HUES64 (cell line): Measurements from ENCODE around the gene ADAMTS16.
A peak's percentile ranks its signal among the peaks of the same experiment; 100 is the strongest.
"Not testable (repeated sequence)": the region's sequence is repeated elsewhere in the genome, so short reads cannot be mapped to it uniquely, and the experiment has no call there.

Experiments
- H3K27ac ChIP-seq: 2 replicates; pipeline ENCODE4 v1.7.0; 2013; ENCODE audit warnings: low read depth, low read length, inconsistent platforms
- H3K27me3 ChIP-seq: 2 replicates; pipeline ENCODE4 v1.6.1; 2013; ENCODE audit warnings: mild to moderate bottlenecking, low read length; ENCODE audit not compliant: insufficient read depth
- H3K36me3 ChIP-seq: 2 replicates; pipeline ENCODE4 v1.6.1; 2013; ENCODE audit warnings: mild to moderate bottlenecking, low read length; ENCODE audit not compliant: insufficient read depth
- H3K4me1 ChIP-seq: 2 replicates; pipeline ENCODE4 v1.6.1; 2013; ENCODE audit warnings: mild to moderate bottlenecking, low read length, moderate library complexity; ENCODE audit not compliant: insufficient read depth
- H3K4me3 ChIP-seq: 2 replicates; pipeline ENCODE4 v1.5.1; 2013; ENCODE audit warnings: mild to moderate bottlenecking, low read length, moderate library complexity
- H3K9ac ChIP-seq: 2 replicates; pipeline ENCODE4 v1.6.1; 2013; ENCODE audit warnings: mild to moderate bottlenecking, low read depth, low read length
- H3K9me3 ChIP-seq: 2 replicates; pipeline ENCODE4 v1.6.1; 2013; ENCODE audit warnings: low read depth, low read length; ENCODE audit not compliant: insufficient read depth
- WGBS: fragments of 150-250, 120-280 bp; methylation state at CpG from one replicate; pipeline ENCODE4 v1.1.7; 2013; ENCODE audit warnings: missing lambda C conversion rate; 5-methylcytosine and 5-hydroxymethylcytosine counted together

ADAMTS16 gene

DNA sequence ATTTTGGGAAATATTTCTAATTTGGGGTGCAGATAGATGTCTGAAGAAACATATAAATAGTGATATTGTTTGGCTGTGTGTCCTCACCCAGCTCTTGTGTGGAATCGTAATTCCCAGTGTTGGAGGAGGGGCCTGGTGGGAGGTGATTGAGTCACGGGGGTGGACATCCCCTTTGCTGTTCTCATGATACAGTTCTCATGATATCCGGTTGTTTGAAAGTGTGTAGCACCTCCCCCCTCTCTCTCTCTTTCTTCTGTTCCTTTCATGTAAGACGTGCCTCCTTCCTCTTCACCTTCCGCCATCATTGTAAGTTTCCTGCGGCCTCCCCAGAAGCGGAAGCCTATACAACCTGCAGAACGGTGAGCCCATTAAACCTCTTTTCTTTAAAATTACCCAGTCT, 11.4 kb upstream of the ADAMTS16 start:
- Histone ChIP-seq H3K9me3 (no peaks in the 10 kb centered on the region), H3K4me3 (no peak overlapping the region), H3K4me1 (no peaks in the 10 kb centered on the region), H3K27ac (no peak overlapping the region), H3K27me3 (no peaks in the 10 kb centered on the region), H3K9ac (no peak overlapping the region), H3K36me3 (no peaks in the 10 kb centered on the region)
- WGBS, result 92% methylated on average over 8 of the region's 8 CpGs

DNA sequence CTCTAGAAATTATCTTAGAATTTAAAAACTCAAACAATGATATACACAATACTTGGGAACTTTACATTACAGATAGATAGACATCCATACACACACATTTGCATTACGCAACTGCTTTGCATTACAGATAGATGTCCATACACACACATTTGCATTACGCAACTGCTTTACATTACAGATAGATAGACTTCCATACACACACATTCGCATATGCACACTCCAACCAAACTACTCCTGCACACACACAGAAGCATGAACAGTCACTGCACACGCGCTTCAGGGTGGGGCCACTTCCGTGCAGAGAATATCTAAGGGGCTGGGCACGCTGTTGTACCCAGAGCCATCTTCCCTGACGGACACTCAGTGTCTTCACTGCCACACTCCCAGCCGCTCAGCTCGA, 7.9 kb upstream of the ADAMTS16 start:
- Histone ChIP-seq H3K36me3 (no peaks in the 10 kb centered on the region), H3K9me3 (peaks cover 6% of the 10 kb centered on the region), H3K4me1 (0 out of 2 replicates have a peak, but pooled peaks cover 5% of the 10 kb centered on the region), H3K4me3 (no peak overlapping the region), H3K9ac (no peak overlapping the region), H3K27ac (no peak overlapping the region), H3K27me3 (no peaks in the 10 kb centered on the region)
- WGBS, result 91% methylated on average over 10 of the region's 10 CpGs

DNA sequence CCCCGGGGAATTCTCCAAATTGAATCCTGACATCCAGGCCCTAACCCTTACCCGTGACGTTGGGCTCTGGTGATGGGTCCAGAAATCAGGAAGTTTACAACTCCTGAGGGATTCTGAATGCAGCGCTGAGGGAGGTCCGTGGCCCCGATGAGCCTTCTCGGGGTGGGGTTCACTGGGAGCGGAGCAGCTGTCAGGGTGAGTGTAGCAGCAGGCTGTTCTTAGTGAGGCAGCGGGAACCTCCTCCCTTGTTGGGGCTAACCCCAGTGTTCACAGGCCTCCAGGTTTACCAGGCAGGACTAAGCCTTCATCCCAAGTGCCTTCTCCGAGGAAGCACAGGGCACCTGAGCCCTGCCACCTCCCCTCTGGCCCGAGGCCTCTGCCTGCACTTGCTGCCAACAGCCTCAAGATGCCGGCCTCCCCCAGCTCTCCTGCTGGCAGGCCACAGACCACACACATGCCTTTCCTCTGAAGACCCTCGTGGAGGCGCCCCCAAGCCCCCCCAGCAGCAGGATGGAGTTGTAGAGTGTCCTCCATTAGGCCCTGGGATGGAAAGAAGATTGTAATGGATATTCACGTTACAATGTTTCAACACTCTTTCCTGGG, 7.3 kb upstream of the ADAMTS16 start:
- Histone ChIP-seq H3K36me3 (no peaks in the 10 kb centered on the region), H3K9me3 (peaks cover 6% of the 10 kb centered on the region), H3K9ac (no peak overlapping the region), H3K4me1 (0 out of 2 replicates have a peak, but pooled peaks cover 5% of the 10 kb centered on the region), H3K27me3 (no peaks in the 10 kb centered on the region), H3K4me3 (no peak overlapping the region), H3K27ac (no peak overlapping the region)
- WGBS, result 93% methylated on average over 15 of the region's 15 CpGs

DNA sequence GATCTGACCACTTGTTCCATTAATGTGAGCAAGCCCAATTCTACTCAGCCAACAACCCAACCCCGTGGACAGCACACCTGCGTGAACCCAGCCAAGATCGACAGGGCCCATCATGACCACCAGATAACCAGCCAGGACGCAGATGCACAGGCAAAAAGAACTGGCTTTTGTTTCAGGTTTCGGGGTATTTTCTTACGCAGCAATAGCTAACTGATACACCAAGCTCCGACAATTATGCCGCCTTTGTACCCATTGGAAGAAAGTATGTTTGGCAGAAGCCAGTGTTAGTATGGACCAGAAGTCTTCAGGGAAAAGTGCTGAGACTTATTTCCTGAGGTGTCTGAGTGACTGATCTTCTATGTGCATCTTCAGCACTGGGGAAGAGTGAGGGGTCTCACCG, 6.0 kb upstream of the ADAMTS16 start:
- no peak overlapping the region for H3K27ac ChIP-seq
- peaks cover 3% of the 10 kb centered on the region for H3K27me3 ChIP-seq
- H3K9ac ChIP-seq, result no peak overlapping the region
- no peak overlapping the region for H3K4me3 ChIP-seq
- 0 out of 2 replicates have a peak, but pooled peaks cover 5% of the 10 kb centered on the region for H3K4me1 ChIP-seq
- 97% methylated on average over 8 of the region's 9 CpGs for WGBS
- no peaks in the 10 kb centered on the region for H3K36me3 ChIP-seq
- peaks cover 6% of the 10 kb centered on the region for H3K9me3 ChIP-seq

DNA sequence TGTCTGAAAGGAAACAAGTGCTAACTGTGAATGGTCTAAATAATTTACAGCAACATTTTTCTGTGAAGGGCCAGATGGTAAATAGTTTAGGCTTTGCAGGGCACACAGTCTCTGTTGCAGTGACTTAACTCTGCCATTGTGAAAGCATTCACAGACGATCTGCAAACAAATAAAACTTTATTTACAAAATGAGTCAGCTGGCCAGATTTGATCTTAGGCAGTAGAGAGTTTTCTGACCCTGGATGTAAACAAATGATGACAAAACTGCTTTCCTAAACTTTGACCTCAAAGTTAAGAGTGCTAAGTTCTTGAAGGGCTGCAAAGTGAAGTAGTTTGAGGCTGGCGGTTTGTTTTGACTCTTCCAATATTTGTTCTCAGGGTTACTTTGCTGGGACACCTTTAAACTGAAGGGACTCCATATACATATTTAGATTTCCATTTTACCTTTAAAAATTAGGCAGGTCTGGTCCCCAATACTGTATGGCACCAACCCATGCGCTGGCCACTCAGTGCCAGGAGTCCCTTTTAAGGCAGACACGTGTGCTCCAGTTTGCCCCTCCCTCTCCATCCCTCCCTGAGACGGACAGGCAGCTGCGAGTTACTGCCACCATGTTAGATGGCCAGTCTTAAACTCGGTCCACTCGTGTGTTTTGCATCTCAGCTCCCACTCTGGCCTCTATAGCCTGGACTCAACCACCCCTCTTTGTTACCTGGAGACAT, 4.0 kb upstream of the ADAMTS16 start:
- 0 out of 2 replicates have a peak, but pooled peaks cover 5% of the 10 kb centered on the region for H3K4me1 ChIP-seq
- 70% methylated on average over 8 of the region's 8 CpGs for WGBS

DNA sequence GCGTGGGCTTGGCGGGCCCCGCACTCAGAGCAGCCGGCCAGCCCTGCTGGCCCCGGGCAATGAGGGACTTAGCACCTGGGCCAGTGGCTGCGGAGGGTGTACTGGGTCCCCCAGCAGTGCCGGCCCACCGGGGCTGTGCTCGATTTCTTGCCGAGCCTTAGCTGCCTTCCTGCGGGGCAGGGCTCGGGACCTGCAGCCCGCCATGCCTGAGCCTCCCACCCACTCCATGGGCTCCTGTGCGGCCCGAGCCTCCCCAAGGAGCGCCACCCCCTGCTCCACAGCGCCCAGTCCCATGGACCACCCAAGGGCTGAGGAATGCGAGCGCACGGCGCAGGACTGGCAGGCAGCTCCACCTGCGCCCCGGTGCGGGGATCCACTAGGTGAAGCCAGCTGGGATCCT, 2.3 kb upstream of the ADAMTS16 start:
- not testable (repeated sequence) for H3K9ac ChIP-seq, H3K9me3 ChIP-seq, H3K27ac ChIP-seq, H3K36me3 ChIP-seq, H3K4me1 ChIP-seq, H3K4me3 ChIP-seq
- WGBS, result 94% methylated on average over 23 of the region's 24 CpGs
- H3K27me3 ChIP-seq, result peaks cover 26% of the 10 kb centered on the region

More for the DNA sequence above, 4.0 kb upstream of the ADAMTS16 start:
- H3K9ac ChIP-seq, result no peak overlapping the region
- no peak overlapping the region for H3K27ac ChIP-seq
- peaks cover 6% of the 10 kb centered on the region for H3K9me3 ChIP-seq
- peaks cover 21% of the 10 kb centered on the region for H3K27me3 ChIP-seq
- no peaks in the 10 kb centered on the region for H3K36me3 ChIP-seq
- H3K4me3 ChIP-seq, result no peak overlapping the region

DNA sequence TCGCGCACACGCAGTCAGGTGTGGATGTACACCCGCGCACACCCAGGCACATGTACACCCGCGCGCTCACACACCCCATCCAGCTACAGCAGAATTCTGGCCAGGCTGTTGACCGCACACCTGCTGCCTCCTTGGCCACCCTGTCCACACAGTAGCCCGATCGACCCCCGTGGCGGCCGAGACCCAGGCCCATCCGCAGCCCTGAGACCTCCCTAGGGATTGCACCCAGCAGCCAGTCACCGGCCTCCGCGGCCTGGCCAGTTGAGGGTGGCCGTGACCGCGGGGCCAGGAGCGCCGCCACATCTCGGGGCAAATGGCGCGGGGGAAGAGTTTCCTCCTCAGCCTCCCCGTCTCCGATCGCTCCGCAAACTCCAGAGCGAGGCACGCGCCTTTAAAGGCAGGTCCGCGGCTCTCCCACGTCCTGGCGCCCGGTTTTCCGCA, 774 bp upstream of the ADAMTS16 start:
- Histone ChIP-seq H3K9ac (peak overlapping the region; percentile 87), H3K36me3 (peaks cover 8% of the 10 kb centered on the region), H3K27me3 (peaks cover 26% of the 10 kb centered on the region), H3K4me3 (peak overlapping the region; percentile 69), H3K4me1 (peaks cover 9% of the 10 kb centered on the region), H3K27ac (peak overlapping the region; percentile 41; the same call in 1 of the 2 replicates), H3K9me3 (peaks cover under 1% of the 10 kb centered on the region; the same call in 1 of the 2 replicates)
- WGBS, result 19% methylated on average over 39 of the region's 39 CpGs

DNA sequence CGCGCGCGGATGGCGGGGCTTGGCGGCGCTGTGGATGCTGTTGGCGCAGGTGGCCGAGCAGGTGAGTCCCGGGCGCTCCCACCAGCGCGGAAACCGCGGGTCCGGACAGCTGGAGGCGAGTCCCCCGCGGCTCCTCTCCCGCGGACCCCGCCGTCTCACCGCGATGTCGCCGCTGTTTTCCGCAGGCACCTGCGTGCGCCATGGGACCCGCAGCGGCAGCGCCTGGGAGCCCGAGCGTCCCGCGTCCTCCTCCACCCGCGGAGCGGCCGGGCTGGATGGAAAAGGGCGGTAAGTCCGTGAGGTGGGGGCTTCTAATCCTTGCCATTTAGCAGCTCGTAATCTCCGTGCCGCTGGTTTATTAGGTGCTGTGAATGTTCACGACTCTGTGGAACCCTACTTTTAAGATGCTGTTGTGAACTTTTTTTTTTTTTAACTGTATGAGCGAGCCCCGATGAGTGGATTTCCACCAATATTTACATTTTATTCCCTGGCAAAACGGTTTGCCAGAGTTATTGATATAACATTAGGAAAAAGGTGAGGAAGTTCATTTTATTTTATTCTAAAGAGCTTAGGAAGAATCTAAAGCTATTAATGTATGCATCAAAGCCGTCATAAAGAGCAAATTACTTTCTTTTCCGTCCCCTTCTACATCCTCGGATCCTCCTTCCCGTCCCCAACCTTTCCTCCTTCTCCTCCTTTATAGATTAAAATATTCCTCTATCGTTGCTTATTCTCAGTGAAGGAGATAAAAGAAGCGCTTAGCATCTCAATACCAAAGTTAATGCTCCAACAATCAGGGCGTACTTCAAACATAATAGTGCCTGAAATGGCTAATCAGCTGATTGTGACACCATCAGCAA, 579 bp downstream of the ADAMTS16 start:
- Histone ChIP-seq H3K27ac (no peak overlapping the region), H3K9ac (peak overlapping the region; percentile 86), H3K9me3 (no peaks in the 10 kb centered on the region), H3K36me3 (peaks cover 15% of the 10 kb centered on the region), H3K27me3 (peaks cover 26% of the 10 kb centered on the region), H3K4me3 (peak overlapping the region; percentile 69), H3K4me1 (peaks cover 5% of the 10 kb centered on the region)
- under 1% methylated on average over 54 of the region's 57 CpGs for WGBS

DNA sequence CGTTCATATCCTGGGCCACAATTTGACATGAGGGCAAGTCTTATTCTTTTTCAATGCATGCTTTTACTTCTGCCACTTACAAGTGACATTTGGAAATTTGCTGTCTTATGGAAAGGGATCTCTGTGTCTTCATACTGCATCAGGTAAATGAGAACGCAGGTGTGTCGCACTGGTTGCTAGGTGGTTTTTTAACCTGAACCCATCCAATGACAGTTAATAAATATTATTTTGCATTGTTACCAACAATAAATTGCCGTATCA, 1.1 kb downstream of the ADAMTS16 start:
- peaks cover 26% of the 10 kb centered on the region for H3K27me3 ChIP-seq
- no peaks in the 10 kb centered on the region for H3K9me3 ChIP-seq
- peak overlapping the region; percentile 86; the same call in 1 of the 2 replicates for H3K9ac ChIP-seq
- H3K4me3 ChIP-seq, result peak overlapping the region; percentile 69
- H3K4me1 ChIP-seq, result peaks cover 4% of the 10 kb centered on the region
- WGBS, result 28% methylated on average over 3 of the region's 4 CpGs
- peaks cover 20% of the 10 kb centered on the region for H3K36me3 ChIP-seq
- no peak overlapping the region for H3K27ac ChIP-seq

DNA sequence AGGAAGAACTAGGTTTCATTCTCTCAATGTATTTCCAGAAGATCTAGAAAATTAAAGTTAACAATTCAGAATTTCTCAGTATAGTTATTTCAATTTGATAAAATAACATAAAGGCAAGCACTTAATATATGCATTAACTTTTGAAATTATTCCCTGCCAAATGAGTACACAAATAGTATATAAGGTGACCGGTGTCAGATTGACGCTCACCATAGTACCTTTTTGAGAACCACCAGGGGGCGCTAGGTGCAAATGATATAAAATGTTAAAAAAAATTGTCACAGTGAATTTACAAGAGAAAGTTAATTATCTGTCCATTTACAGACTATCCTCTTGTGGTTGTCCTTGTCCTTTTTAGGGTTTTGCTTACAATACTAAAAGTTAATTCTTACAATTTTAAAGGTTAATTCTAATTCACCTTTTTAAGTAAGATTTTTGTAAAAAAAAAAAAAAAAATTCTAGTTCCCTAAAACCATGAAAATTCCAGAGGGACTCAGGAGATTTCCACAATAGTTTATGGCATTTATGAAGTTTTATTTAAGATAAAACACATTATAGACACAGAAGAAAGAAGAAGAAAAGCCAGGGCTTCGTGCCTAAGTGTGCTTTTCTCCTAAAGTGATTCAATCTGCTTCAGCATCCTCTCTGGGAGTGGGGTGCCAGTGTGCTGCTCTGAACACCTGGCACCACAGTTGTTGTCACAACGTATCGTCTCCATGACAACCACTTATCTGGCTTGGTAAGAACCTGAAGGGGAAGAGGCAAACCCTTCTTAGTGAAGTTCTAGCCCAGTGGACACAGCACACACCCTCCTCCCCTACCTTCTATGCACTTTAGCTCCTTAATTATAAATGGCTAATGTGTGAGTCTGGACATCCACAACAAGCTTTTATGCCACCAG, 1.7 kb downstream of the ADAMTS16 start:
- WGBS, result 61% methylated on average over 4 of the region's 6 CpGs
- peaks cover 26% of the 10 kb centered on the region for H3K27me3 ChIP-seq
- no peak overlapping the region for H3K27ac ChIP-seq
- H3K9me3 ChIP-seq, result no peaks in the 10 kb centered on the region
- no peak overlapping the region for H3K9ac ChIP-seq
- H3K36me3 ChIP-seq, result peaks cover 26% of the 10 kb centered on the region
- H3K4me1 ChIP-seq, result peaks cover 4% of the 10 kb centered on the region
- peak overlapping the region; percentile 69 for H3K4me3 ChIP-seq
